GM21723 (cell line): Measurements from ENCODE around the gene P2RY2.

Experiments
- ATAC-seq: cut with Tn5 transposase; IDR thresholded peaks from one replicate; pipeline ENCODE4 v1.9.1; 2021; ENCODE audit warnings: mild to moderate bottlenecking, moderate library complexity; ENCODE audit not compliant: unreplicated experiment

Gene P2RY2

GRCh38 chr11:73240190-73240781 is 22.2 kb downstream of the P2RY2 start:
- ATAC-seq = no peak

GRCh38 chr11:73241300-73241699 is 23.2 kb downstream of the P2RY2 start:
- ATAC-seq = no peak

- ATAC-seq = peak; percentile 62
Measured at GRCh38 chr11:73242251-73243092, 24.4 kb downstream of the P2RY2 start.

- ATAC-seq = no peak
Measured at GRCh38 chr11:73243093-73243485, 25.0 kb downstream of the P2RY2 start.

- no peak for ATAC-seq
Measured at GRCh38 chr11:73244589-73245240, 26.6 kb downstream of the P2RY2 start.

GRCh38 chr11:73245461-73245860 is 27.4 kb downstream of the P2RY2 start:
- no peak for ATAC-seq

- no peak for ATAC-seq
Measured at GRCh38 chr11:73246303-73246702, 28.2 kb downstream of the P2RY2 start.

- no peak for ATAC-seq
Measured at GRCh38 chr11:73248526-73249185, 30.6 kb downstream of the P2RY2 start.

GRCh38 chr11:73249304-73249703 is 31.2 kb downstream of the P2RY2 start:
- no peak for ATAC-seq

GRCh38 chr11:73249853-73250783 is 32.0 kb downstream of the P2RY2 start:
- no peak for ATAC-seq

GRCh38 chr11:73252577-73253191 is 34.6 kb downstream of the P2RY2 start:
- no peak for ATAC-seq

- no peak for ATAC-seq
Measured at GRCh38 chr11:73257342-73258103, 39.4 kb downstream of the P2RY2 start.

- ATAC-seq = no peak
Measured at GRCh38 chr11:73258104-73259035, 40.3 kb downstream of the P2RY2 start.

GRCh38 chr11:73259406-73260126 is 41.5 kb downstream of the P2RY2 start:
- ATAC-seq = no peak

- no peak for ATAC-seq
Measured at GRCh38 chr11:73260127-73260457, 42.0 kb downstream of the P2RY2 start.

- no peak for ATAC-seq
Measured at GRCh38 chr11:73262851-73263495, 44.9 kb downstream of the P2RY2 start.

- ATAC-seq = no peak
Measured at GRCh38 chr11:73263640-73264039, 45.6 kb downstream of the P2RY2 start.
